HFFc6 (cell line): ENCODE results near the gene SCD. TPM values are rescaled to one million over a fixed set of nuclear protein-coding genes. Genes with fewer than 3 reads are reported as not detected.

Source experiments
- DNase-seq: peaks from one replicate; pipeline ENCODE4 v3.0.0-alpha.2; 2018
- H3K27ac Mint-ChIP-seq: 2 replicates; pipeline ENCODE4 v1.8.0; 2020; ENCODE audit warnings: mild to moderate bottlenecking, mixed read lengths
- H3K27me3 Mint-ChIP-seq: 2 replicates; pipeline ENCODE4 v1.8.0; 2021; ENCODE audit warnings: mild to moderate bottlenecking, moderate library complexity, mixed read lengths; ENCODE audit not compliant: insufficient read depth
- H3K36me3 Mint-ChIP-seq: 2 replicates; pipeline ENCODE4 v1.8.0; 2021; ENCODE audit warnings: low read depth, mixed read lengths
- H3K4me1 Mint-ChIP-seq: 2 replicates; pipeline ENCODE4 v1.8.0; 2020; ENCODE audit warnings: low read depth, mixed read lengths
- H3K4me3 Mint-ChIP-seq: 2 replicates; pipeline ENCODE4 v1.8.0; 2020; ENCODE audit warnings: mild to moderate bottlenecking, moderate library complexity, mixed read lengths
- H3K9me3 Mint-ChIP-seq: 2 replicates; pipeline ENCODE4 v1.8.0; 2020; ENCODE audit warnings: mild to moderate bottlenecking, mixed read lengths
- total RNA-seq, 6 experiments: library from RNA; stranded (reverse); fragmentation: NEBNext Ultra II Directional; extraction: Animal tissue kit (Norgen Biotek cat#: 25700); gene quantifications; 2 replicates in 1 of 6; 3 replicates in 5 of 6; pipeline ENCODE4 v1.2.3, GENCODE V29; 2021
- TF ChIP-seq, protein P1 (sequence below): fragments of 200-600 bp; sonication (generic); IDR thresholded peaks from 2 replicates; pipeline ENCODE4 v1.5.0; 2021; ENCODE audit warnings: antibody characterized with exemption, mild to moderate bottlenecking

The SCD gene
- total RNA-seq, 6 experiments from 2014 or later, result 11.5 to 16.8 (median 14.9) TPM

DNA sequence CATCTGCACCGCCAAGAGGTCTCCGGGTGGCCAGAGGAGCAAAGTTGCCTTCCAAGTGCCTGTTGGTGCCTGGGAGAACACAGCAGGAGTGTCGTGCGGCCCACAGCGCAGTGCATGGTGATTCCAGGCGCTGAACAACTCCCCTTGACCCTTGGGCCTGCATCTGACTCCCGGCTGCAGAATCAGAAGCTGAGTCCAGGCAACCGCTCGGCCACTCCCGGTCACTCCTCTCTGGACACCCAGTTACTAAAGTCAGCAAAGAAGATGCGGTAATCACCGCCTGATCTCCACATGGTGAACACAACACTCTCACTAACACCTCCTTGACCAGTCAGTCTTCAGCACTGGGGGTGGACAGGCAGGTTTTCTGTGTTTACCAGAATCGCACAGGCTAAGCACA is 35.5 kb downstream of the SCD start:
- no peak overlapping the region for H3K4me3 Mint-ChIP-seq
- H3K4me1 Mint-ChIP-seq, result no peaks in the 10 kb centered on the region
- no peaks in the 10 kb centered on the region for H3K9me3 Mint-ChIP-seq
- peaks cover 6% of the 10 kb centered on the region; the same call in 1 of the 2 replicates for H3K36me3 Mint-ChIP-seq
- no peak for DNase-seq
- peaks cover 2% of the 10 kb centered on the region for H3K27me3 Mint-ChIP-seq
- TF ChIP-seq, protein P1, sequence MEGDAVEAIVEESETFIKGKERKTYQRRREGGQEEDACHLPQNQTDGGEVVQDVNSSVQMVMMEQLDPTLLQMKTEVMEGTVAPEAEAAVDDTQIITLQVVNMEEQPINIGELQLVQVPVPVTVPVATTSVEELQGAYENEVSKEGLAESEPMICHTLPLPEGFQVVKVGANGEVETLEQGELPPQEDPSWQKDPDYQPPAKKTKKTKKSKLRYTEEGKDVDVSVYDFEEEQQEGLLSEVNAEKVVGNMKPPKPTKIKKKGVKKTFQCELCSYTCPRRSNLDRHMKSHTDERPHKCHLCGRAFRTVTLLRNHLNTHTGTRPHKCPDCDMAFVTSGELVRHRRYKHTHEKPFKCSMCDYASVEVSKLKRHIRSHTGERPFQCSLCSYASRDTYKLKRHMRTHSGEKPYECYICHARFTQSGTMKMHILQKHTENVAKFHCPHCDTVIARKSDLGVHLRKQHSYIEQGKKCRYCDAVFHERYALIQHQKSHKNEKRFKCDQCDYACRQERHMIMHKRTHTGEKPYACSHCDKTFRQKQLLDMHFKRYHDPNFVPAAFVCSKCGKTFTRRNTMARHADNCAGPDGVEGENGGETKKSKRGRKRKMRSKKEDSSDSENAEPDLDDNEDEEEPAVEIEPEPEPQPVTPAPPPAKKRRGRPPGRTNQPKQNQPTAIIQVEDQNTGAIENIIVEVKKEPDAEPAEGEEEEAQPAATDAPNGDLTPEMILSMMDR, result no peak
- H3K27ac Mint-ChIP-seq, result no peak overlapping the region

DNA sequence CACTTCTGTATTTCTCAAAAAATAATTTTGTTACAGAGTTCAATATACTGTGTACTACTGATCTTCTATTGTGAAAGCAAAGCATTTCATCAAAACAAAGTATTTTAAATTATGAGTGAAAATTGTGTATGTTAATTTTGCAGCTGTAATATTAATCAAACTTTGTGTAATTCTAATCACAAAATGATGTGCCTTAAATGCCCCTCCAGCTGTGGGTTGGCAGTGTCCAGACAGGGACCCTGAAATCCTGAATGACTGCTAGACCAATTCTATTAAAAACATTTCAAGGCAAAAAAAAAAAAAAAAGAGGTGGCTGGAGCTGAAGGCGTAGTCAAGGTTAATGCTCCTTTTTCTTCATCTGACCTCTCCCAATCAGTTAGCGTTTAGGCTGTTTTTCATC is 36.2 kb downstream of the SCD start:
- H3K4me3 Mint-ChIP-seq, result no peak overlapping the region
- TF ChIP-seq, protein P1, result no peak
- H3K4me1 Mint-ChIP-seq, result no peaks in the 10 kb centered on the region
- peaks cover 2% of the 10 kb centered on the region for H3K27me3 Mint-ChIP-seq
- DNase-seq, result no peak
- H3K36me3 Mint-ChIP-seq, result peaks cover 6% of the 10 kb centered on the region; the same call in 1 of the 2 replicates
- no peaks in the 10 kb centered on the region for H3K9me3 Mint-ChIP-seq
- H3K27ac Mint-ChIP-seq, result no peak overlapping the region

DNA sequence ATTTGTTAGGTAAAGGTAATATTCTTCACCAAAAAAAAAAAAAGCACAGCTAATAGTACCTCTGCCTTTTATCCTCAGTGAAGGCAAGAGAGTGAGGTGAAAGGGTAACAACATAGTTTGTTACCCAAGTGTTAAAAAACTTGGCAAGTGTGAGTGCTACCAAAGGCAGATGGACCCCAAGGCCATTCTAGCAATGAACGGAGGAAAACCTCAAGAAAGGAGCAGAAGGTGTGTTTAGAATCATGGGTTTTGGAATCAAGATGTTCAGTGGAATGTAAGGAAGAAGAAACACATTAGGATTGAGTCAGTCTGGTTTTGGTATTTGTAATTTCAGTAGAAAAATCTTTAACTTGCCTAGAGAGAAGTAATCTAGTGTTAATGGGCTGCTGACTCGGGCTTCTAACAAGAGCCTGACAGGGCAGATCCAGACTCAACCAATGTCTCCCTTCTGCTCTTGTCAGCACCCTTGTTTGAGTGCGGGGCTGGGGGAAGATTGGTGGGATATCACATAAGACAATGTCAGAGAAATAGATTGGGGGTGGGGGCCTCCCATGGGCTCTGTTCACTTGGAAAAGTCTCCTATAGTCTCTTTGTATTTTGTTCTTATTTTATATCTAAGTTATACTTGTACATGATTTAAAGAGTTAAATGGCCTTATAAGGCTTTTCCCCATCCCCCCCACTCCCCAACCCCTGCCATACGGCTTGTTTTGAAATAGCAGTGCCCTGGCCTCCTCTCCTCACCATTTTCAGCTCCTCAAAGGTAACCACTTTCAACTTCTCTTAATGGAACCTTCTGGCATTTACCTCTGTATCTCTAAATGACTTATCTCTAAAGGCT is 44.4 kb downstream of the SCD start:
- TF ChIP-seq, protein P1, result no peak
- Mint-ChIP-seq H3K27ac (no peak overlapping the region), H3K9me3 (no peaks in the 10 kb centered on the region), H3K4me1 (no peaks in the 10 kb centered on the region), H3K27me3 (peaks cover 9% of the 10 kb centered on the region), H3K36me3 (no peaks in the 10 kb centered on the region), H3K4me3 (no peak overlapping the region)
- no peak for DNase-seq

DNA sequence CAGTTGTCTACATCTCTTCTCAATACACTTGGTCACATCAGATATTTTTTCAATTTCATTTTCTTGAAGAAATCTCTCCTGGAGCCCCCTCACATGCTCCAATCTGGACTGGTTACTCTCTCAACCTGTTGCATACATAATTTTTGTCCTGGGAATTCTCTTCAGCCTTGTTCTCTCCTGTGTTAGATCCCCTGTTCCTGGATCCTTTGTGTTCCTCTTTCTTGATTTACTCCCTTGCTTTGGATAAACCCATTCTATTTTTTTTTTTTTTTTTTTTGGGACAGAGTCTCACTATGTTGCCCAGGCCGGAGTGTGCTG is 45.6 kb downstream of the SCD start:
- Mint-ChIP-seq H3K9me3 (no peaks in the 10 kb centered on the region), H3K27ac (no peak overlapping the region), H3K4me1 (no peaks in the 10 kb centered on the region), H3K4me3 (no peak overlapping the region), H3K36me3 (no peaks in the 10 kb centered on the region), H3K27me3 (peaks cover 9% of the 10 kb centered on the region)
- TF ChIP-seq, protein P1, result no peak
- no peak for DNase-seq

DNA sequence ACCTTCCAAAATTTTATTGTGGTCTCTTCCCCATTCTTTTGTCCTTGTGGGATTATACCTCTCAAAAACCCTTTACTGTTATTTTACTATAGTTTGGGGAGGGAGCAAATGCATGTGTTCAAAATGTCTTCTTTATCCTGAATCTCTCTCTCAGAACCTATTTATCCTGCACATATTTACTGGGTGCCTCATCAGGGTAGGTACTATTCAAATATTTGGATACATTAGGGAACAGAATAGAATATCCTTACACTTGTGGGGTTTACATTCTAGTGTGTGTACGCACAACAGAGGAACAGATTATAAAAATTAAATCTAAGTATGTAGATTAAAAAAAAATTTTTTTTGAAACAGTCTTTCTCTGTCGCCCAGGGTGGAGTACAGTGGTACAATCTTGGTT is 48.6 kb downstream of the SCD start:
- Mint-ChIP-seq H3K27ac (no peak overlapping the region), H3K9me3 (no peaks in the 10 kb centered on the region), H3K36me3 (no peaks in the 10 kb centered on the region), H3K27me3 (peaks cover 12% of the 10 kb centered on the region), H3K4me1 (no peaks in the 10 kb centered on the region), H3K4me3 (no peak overlapping the region)
- TF ChIP-seq, protein P1, result no peak
- DNase-seq, result no peak
